HG03457 (cell line): Measurements from ENCODE around the gene AHNAK.

Experiments used
- ATAC-seq: cut with Tn5 transposase; IDR thresholded peaks from one replicate; pipeline ENCODE4 v1.9.1; 2021; ENCODE audit warnings: moderate number of reproducible peaks; ENCODE audit not compliant: unreplicated experiment

Gene AHNAK

DNA sequence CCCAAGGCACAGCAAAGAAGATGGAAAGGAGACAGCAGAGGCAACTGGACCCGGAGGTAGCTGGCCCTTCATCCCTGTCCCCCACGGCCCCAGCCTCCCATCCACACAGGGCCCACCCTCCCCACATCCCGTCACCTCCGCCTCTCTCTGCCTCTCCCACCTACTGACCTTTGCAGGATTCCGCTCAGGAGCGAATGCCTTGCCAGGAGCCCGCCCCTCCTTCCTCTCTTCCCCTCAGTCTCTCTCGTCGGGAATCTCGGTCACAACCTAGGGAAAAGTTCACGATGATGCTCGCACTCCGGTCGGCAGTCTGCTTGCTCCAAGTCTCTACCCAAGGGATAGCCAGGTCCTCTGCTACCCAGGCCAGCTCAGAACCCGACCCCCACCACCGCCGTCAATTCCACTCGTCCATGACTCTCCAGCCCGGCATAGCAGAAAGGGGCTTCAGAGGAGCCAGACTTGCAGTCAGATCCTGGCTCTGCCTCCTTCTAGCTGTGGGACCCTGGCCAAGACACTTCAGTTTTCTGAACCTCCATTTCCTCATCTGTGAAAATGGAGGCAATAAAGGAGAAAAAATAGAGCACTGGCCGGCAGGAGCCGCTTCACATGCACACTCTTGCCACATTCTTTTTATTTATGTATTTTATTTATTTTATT, 10.2 kb downstream of the AHNAK start:
- no peak for ATAC-seq

DNA sequence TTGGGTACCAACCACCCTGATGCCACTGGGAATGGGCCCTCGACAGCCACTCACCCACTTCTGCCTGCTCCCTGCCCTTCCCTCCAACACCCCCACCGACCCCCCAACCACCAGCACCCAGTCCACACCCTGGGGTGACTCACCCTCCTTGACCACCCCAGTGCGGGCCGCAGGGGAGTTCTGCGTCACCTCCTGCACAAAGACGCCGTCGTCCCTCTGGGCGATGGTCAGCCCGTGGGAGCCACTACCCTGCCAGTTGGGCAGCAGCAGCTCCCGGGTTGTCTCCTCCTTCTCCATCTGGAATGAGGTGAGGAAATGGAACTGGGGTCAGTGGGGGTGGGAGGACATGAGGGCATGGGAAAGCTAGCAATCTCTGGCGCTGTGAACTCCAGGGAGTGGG, 10.8 kb downstream of the AHNAK start:
- ATAC-seq, result no peak

DNA sequence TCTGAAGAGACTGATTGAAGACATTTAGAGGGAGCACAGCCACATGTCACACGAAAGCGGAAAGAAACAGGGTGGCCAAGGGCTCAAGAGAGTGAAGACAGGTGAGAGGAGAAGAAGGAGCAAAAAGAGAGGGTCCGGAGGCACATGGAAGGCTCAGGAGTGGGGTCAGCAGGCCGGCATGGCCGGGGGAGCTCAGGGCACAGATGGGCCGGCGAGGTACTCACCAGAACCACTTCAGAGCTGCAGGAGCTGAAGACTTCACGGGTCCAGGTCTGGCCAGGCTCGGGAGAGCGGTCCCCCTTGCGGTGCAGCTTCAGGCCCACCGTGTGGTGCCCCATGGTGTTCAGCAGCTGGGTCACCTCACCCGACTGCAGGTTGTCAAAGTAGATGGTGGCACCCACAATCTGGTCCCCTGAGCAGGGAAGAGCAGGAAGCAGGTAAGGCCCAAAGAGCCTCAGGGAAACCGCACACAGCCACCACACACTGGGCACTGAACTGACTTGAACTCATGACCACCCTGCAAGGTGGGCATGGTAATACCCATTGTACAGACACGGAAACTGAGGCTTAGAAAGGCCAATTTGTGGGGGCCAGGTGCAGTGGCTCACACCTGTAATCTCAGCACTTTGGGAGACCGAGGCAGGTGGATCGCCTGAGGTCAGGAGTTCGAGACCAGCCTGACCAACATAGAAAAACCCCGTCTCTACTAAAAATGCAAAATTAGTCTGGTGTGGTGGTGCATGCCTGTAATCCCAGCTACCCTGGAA, 11.6 kb downstream of the AHNAK start:
- no peak for ATAC-seq

DNA sequence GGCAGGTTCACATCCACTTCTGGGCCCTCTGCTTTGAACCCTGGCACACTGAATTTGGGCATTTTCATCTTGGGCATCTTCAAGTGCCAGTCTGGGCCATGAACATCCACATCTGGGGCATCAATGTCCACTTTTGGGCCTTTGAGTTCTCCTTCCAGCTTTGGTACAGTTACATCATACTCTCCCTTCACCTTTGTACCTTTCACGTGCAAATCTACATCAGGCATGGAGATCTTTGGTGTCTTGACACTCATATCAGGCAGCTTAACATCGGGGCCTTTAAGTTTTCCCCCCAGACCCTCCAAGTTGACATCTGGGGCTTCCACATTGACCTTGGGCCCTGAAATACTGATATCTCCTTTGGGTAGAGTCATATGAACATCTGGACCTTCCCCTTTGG, 14.5 kb downstream of the AHNAK start:
- no peak for ATAC-seq

DNA sequence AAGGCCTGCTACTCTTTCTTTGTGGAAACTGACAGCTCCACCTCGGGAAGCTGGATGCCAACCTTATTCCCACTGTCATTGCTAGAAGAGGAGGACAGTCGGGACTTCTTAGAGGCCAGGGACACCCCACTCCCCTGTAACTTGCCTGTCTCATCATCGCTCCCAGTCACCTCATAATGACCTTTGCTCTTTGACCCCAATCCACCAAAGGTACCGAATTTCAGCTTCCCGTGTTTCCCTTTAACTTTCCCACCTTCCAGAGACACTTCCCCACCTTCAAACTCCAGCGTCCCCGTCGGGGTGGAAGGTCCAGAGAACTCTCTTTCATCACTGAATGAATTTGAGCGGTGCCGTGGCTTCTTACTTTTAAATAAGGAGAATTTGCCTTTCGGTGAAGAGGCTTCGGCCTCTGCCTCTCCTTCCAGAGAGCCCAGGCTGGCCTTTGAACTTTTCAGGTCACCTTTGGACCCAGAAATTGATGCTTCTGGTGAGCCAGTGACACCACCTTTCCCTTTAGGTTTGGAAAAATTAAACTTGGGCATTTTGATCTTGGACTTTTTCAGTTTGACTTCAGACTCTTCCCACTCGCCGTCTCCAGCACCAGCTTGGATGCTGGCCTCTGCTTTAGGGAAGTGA, 29.8 kb downstream of the AHNAK start:
- ATAC-seq, result no peak

DNA sequence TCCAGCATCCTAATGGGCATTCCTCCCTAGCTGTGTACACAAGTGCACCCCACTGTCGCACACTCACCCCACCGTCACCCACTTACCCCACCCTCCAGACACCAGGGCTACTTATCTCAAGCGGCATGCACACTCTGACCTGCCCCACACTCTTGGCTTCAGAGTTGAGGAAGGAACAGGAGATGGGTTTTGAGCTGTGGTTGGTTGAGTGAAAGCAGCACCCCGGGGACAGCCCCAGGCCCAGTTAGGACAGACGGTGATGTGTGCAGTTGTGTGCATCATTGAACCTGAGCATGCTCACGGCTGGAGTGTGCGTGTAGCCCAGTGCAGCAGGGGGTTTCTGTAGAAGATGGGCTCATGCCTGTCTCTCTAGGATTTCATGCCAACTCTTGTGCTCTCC, 32.5 kb downstream of the AHNAK start:
- ATAC-seq, result no peak

DNA sequence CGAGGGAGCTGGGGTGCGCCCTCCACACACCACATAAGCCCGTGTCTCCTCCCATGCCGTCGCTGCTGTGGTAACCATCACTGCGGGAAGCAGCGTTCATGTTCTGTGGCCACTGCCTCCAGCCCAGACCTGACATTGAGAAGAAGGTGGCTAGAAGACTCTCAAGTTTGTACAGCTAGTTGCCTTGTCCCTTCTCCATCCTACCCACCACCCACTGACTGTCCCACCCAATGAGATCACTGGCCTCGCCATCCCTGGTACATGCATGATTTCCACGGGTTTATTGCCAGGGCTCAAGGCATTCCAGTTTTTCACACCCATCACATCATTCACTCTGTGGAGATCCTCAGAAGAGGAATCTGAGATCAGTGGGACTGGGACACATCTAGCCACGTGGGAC, 33.0 kb downstream of the AHNAK start:
- ATAC-seq, result no peak

DNA sequence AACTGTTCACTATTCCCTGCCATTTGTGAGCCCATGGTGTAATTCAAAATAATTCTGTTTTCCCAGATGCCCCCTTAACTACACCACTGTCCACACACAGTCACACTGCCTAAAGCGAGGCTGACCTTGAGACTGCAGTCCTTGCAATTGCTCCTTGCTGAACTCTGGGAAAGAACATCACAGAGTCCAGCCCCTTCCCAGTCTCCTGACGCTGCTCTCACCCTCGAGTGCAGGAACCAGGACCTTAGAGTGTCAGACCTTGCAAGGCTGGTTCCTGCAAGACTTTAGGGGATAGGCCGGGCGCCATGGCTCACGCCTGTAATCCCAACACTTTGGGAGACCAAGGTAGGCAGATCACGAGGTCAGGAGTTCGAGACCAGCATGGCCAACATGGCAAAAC, 33.6 kb downstream of the AHNAK start:
- no peak for ATAC-seq

DNA sequence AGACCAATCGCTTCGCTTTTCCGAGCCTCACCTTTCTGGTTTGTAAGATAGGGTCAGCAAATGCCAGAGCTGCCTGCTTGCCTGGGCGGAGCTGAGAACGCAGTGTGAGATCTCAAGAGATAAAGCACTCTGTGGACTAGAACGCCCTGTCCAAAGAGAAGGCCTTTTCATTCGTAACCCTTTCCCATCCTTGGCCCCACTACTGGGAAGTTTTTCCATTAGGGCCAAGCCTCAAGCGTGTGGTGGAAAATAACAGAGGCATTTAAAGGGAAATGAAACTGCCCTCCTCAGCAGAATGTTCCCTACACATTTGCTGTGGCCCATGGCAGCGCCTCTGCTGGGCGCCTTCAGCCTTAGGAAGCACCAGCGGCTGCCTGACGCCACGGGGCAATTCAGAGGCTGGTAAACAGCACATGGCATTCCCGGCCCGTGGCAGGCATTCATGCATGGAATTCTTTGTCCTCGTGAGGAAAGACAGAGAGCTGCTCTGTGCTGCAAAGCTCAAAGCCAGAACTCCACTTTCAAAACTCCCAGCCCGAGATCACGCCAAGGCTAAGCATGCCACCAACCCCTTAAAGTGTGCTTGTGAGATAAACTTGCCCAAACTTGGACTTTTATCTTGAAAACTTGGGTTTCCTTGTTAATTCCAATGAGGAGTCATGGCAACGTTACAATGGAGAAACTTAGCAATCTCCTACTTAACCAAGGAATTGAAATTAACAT, 38.1 kb downstream of the AHNAK start:
- no peak for ATAC-seq

DNA sequence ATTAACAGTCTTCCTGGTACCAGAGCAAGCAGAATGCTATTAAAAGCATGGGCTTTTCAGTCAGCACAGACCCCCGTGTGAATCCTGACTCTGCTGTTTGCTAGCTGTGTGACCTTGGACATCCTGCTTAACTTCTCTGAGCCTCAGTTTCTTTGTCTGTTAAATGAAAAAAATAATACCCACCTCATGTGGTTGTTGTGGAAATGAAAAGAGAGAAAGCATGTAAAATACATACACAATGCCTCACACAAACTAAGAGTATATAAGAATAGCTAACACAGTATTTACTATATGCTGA, 39.5 kb downstream of the AHNAK start:
- no peak for ATAC-seq

DNA sequence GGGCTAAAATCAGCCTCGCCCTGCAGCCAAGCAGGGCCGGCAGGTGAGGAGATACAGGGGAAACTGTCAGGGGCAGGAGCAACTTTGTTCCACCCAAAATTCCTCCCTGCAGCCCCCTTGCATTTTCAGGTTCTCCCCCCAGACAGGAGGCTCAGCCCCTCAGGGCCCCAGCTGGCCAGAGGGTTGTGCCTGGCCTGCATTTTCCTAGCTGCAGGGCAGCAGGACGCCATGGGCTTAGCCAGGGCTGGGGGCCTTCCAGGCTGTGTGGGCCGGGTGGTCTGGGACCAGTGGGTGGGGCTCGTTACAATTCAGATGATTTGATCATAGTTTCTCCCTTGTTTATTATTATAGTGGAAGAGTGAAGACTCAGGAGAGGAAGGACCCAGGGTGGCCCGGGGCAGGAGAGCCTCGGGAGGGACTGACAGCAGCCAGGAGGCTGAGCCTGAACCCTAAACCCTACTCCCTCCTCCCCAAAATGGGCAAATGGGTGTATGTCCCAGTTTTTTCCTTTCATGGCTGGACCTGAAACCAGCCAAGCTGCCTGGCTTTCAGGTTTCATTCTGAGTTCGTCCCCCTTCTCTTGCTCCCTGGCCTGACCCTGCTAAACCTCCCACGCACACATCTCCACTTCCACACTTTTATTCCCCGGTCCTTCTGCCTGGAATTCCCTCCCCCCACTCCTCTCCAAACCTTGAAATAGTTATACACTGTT, 40.0 kb downstream of the AHNAK start:
- ATAC-seq, result no peak

DNA sequence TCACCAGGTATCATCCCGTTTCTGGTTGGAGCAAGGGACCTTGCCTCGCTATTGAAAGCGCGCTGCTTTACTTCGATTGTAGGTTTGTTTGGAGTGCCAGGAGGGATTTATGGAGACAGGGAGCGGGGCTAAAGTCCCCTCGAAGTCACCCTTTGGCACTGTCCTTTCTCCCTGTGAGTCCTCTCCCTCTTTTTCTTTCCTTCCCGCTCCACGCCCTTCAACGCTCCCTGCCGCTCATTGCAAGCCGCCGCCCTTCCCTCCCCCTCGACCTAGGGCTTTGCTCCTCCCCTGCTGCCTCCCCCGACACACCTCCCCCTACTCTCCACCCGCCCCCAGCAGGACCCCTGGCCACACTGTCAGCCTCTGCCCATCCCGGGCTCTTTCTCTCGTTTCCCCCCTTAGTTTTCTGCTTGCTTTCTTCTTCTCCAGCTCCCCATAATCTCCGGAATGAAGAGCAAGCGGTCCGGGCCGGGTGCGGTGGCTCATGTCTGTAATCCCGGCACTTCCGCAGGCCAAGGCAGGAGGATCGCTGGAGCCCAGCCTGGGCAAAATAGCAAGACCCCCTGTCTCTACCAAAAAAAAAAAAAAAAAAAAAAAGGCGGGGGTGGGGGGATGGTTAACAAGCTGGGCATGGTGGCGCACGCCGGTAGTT, 41.0 kb downstream of the AHNAK start:
- no peak for ATAC-seq

DNA sequence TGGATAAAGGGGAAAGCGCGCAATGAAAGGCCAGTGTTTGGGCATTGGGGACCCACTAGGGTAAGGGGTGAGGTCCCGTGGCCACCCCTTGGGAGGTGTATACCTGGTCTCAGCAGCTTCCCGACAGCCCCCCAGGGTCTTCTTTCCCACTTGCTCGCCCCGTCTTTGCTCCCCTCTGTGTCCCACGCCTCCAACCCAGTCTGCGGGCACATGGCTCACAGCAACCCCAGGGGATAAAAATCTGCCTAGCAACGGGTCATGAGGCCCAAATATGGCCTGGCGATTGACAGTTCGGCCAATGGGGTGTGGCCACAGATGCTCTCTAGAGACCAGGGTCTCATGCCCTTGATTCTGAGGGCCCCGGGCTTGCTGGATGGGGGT, 41.6 kb downstream of the AHNAK start:
- ATAC-seq, result no peak

DNA sequence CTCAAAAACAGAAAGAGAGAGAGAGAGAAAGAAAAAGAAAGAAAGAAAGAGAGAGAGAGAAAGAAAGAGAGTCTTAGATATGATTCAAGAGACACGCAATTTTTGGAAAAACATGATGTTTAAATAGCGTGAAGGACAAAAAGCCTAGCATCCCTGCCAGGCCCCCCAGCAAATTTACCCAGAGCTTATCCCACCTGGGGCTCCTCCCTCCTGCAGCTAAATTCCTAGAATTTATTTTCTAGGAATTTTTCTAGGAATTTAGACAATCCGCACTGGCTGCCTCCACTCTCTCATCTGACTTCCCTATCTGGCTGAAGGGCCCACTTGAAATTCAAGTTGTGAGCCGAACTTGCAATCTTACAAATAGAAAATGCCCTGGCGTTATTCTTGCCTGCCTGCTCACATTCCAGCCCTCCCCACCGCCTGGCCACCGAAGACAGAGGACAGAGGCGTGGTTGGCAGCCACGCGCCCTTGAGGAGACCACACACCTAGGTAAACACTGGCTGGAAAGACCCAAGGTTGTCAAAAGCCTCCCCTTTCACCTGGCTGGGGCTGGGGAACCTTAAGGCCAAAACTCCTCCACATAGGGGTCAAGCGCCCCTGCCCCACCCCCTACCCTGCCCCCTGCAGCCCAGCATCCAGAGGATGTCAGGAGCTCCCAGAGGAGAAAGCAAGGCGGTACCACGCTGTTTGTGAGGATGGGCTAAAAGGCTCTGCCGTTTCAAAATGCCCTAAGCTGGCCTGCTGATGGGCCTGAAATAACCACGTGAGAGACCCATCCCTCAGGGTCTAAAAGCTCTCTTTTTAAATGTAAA, 42.2 kb downstream of the AHNAK start:
- no peak for ATAC-seq

DNA sequence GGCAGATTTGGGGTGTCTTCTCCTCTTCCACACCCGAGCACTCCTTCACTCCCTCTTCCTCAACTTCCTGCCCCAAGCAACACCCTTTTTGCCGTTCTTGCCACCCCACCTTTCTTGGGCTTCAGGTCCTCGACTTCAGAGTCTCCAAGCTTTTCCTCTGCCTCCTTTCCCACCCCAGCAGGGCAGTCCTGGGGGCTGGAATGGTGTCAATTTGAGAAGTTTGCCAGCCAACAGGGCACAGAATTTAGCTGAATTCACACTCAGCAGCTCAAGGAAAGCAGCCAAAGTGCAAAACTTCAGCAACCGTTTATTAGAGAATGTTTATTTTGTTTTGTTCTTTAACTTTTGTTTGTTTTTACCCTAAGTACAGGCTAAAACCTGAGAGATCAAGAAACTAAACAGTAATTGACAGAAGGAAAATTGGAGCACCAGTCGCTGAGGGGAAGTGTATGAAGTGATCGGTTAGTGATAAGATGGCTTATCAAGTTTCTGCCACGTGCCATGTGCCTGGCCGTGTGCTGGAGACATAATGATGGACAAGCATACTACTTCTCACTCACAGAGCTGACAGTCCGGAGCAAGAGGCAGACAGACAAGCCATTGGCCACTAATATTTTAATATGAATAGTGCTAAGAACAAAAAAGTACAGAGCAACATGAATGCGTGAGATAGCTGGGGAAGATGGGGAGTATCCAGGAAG, 44.4 kb downstream of the AHNAK start:
- ATAC-seq, result no peak

DNA sequence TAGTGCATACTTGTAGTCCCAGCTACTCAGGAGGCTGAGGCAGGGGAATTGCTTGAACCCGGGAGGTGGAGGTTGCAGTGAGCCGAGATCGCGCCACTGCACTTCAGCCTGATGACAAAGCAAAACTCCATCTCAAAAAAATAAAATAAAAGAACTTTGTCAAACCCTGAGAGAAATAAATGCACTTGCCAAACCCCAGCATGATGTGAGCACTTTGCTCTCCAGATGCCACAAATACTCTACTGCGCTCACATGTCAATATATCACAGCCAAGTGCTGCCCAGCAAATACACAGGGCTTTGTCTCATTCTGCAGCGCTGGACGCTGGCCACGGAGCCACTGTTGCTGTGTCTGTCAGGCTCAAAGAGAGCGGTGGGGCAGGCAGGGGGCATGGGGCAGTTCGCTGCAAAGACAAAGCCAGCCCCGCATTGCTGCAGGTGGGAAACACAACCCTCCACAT, 45.1 kb downstream of the AHNAK start:
- ATAC-seq, result no peak

DNA sequence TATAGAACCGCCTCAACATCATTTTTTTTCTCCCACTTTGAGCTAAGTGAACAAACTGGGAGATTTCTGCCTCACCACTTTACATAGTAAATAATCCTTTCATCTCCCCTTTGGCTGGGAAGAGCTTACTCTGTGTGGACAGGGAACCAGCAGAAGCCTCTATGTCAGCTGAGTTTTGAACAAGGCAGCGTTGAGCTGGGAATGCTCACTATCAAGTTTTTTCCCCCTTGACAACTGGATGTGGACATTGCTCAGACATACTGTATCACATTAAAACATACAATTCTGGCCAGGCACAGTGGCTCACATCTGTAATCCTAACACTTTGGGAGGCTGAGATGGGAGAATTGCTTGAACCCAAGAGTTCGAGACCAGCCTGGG, 46.0 kb downstream of the AHNAK start:
- ATAC-seq, result no peak

DNA sequence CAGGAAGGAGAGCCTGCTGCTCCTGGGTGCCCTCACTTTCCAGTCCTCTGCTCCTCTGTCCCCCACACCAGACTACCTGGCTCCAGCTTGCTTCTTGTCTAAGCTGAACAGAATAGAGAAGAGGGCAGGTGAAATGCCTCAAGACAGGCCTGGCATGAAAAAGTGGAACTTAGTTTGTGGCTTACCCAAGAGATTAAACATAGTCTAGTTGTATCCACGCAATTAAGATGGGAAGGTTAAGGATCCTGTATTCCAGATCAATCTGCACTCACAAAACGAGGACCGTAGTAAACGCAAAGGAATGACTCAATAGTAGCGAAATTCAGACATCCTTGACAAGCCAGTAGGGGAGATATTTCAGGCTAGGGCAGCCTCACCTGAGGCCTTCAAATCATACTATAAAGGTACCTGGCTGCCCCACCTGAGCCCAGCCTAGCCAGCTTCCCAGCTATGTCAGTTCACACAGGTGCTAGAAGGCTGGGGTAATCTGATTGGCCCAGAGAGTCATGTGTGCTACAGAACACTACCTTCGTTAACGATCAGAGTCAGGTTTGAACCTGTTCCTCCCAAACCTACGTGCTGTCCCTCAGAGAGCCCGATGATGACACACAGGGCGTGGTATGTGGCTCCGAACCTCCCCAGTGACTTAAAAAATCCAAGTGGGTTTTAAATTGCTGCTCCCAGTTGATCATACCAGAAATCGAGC, 46.5 kb downstream of the AHNAK start:
- ATAC-seq, result no peak
